PC-9 (cell line): ENCODE data around the gene MAGEC2.

ENCODE experiments used
- CTCF ChIP-seq: fragments of 200-600 bp; sonication (generic); conservative IDR thresholded peaks from 2 replicates; pipeline ENCODE4 v1.6.1; 2017; ENCODE audit warnings: mixed run types, antibody characterized with exemption, mild to moderate bottlenecking, moderate library complexity
- EZH2 ChIP-seq: fragments of 200-600 bp; sonication (generic); IDR thresholded peaks from 2 replicates; pipeline ENCODE4 v1.8.0; 2017; ENCODE audit warnings: antibody characterized with exemption, low read depth

GRCh38 chrX:142184756-142185602, 20.1 kb downstream of the MAGEC2 start:
- TF ChIP-seq CTCF (no peak), EZH2 (no peak)
